H9 (cell line): ENCODE measurements around the gene YES1. TPM values are rescaled to one million over a fixed set of nuclear protein-coding genes. Genes with fewer than 3 reads are reported as not detected.
A peak's percentile ranks its signal among the peaks of the same experiment; 100 is the strongest.

Experiments used
- DNase-seq: peaks from one replicate; pipeline ENCODE4 v3.0.0-alpha.2; 2017
- H2AFZ ChIP-seq: one replicate; pipeline ENCODE4 v1.6.1; 2013; ENCODE audit warnings: mild to moderate bottlenecking, low read length, control low read depth, moderate library complexity
- H2AK5ac ChIP-seq: 2 replicates; pipeline ENCODE4 v1.6.1; 2013; ENCODE audit warnings: low read length, control low read depth, mixed read lengths; ENCODE audit not compliant: insufficient read length
- H2BK120ac ChIP-seq: one replicate; pipeline ENCODE4 v1.6.1; 2013; ENCODE audit warnings: low read depth, mild to moderate bottlenecking, low read length, control low read depth, inconsistent platforms; ENCODE audit not compliant: poor library complexity, severe bottlenecking
- H2BK12ac ChIP-seq: 2 replicates; pipeline ENCODE4 v1.6.1; 2013; ENCODE audit warnings: low read length, control low read depth, mixed read lengths, low read depth; ENCODE audit not compliant: insufficient read length
- H2BK15ac ChIP-seq: 2 replicates; pipeline ENCODE4 v1.6.1; 2013; ENCODE audit warnings: low read depth, low read length, control low read depth
- H2BK20ac ChIP-seq: one replicate; pipeline ENCODE4 v1.6.1; 2013; ENCODE audit warnings: low read depth, mild to moderate bottlenecking, low read length, control low read depth, inconsistent platforms; ENCODE audit not compliant: poor library complexity, severe bottlenecking
- H2BK5ac ChIP-seq: 2 replicates; pipeline ENCODE4 v1.6.1; 2013; ENCODE audit warnings: low read length, control low read depth, mixed read lengths; ENCODE audit not compliant: insufficient read length
- H3K14ac ChIP-seq: 2 replicates; pipeline ENCODE4 v1.6.1; 2013; ENCODE audit warnings: low read length, control low read depth; ENCODE audit not compliant: insufficient read depth
- H3K18ac ChIP-seq: 2 replicates; pipeline ENCODE4 v1.6.1; 2013; ENCODE audit warnings: low read depth, mild to moderate bottlenecking, mixed read lengths, low read length, control low read depth; ENCODE audit not compliant: insufficient read length
- H3K23ac ChIP-seq: 2 replicates; pipeline ENCODE4 v1.6.1; 2013; ENCODE audit warnings: low read length, control low read depth, mixed read lengths, low read depth; ENCODE audit not compliant: insufficient read length
- H3K23me2 ChIP-seq: 2 replicates; pipeline ENCODE4 v1.6.1; 2013; ENCODE audit warnings: low read depth, mild to moderate bottlenecking, mixed read lengths, low read length, control low read depth; ENCODE audit not compliant: insufficient read length, poor library complexity, severe bottlenecking
- H3K27ac ChIP-seq: 2 replicates; pipeline ENCODE4 v1.5.1; 2013; ENCODE audit warnings: low read length, control low read depth, mixed read lengths, low read depth; ENCODE audit not compliant: insufficient read length
- H3K27me3 ChIP-seq: 2 replicates; pipeline ENCODE4 v1.6.1; 2013; ENCODE audit warnings: low read length, control low read depth, inconsistent platforms; ENCODE audit not compliant: insufficient read depth
- H3K4ac ChIP-seq: 2 replicates; pipeline ENCODE4 v1.6.1; 2013; ENCODE audit warnings: low read depth, mild to moderate bottlenecking, control low read depth, inconsistent platforms, low read length, moderate library complexity
- H3K4me1 ChIP-seq: 2 replicates; pipeline ENCODE4 v1.6.1; 2013; ENCODE audit warnings: low read length, control low read depth, inconsistent platforms; ENCODE audit not compliant: insufficient read depth
- H3K4me2 ChIP-seq: 2 replicates; pipeline ENCODE4 v1.6.1; 2013; ENCODE audit warnings: low read length, control low read depth, mixed read lengths; ENCODE audit not compliant: insufficient read length, insufficient read depth
- H3K56ac ChIP-seq: 2 replicates; pipeline ENCODE4 v1.6.1; 2013; ENCODE audit warnings: low read depth, mild to moderate bottlenecking, mixed read lengths, low read length, control low read depth; ENCODE audit not compliant: insufficient read length
- H3K79me1 ChIP-seq: 2 replicates; pipeline ENCODE4 v1.6.1; 2013; ENCODE audit warnings: low read depth, mild to moderate bottlenecking, moderate library complexity, low read length, control low read depth, inconsistent platforms; ENCODE audit not compliant: insufficient read depth, poor library complexity, severe bottlenecking
- H3K79me2 ChIP-seq: 2 replicates; pipeline ENCODE4 v1.6.1; 2013; ENCODE audit warnings: low read length, control low read depth, inconsistent platforms; ENCODE audit not compliant: insufficient read depth
- H3K9ac ChIP-seq: 2 replicates; pipeline ENCODE4 v1.6.1; 2013; ENCODE audit warnings: low read length, control low read depth, mixed read lengths; ENCODE audit not compliant: insufficient read length; ENCODE audit errors: extremely low read depth
- H3K9me3 ChIP-seq: one replicate; pipeline ENCODE4 v1.6.1; 2013; ENCODE audit warnings: low read depth, low read length, inconsistent platforms; ENCODE audit not compliant: control insufficient read depth
- H3T11ph ChIP-seq: one replicate; pipeline ENCODE4 v1.6.1; 2013; ENCODE audit warnings: mild to moderate bottlenecking, low read length, control low read depth, inconsistent platforms
- H4K20me1 ChIP-seq: one replicate; pipeline ENCODE4 v1.6.1; 2013; ENCODE audit not compliant: control insufficient read depth, insufficient read length, insufficient read depth
- H4K5ac ChIP-seq: 2 replicates; pipeline ENCODE4 v1.6.1; 2013; ENCODE audit warnings: low read depth, mild to moderate bottlenecking, mixed read lengths, low read length, control low read depth; ENCODE audit not compliant: insufficient read length
- H4K8ac ChIP-seq: replicated peaks from 2 replicates; pipeline ENCODE4 v1.6.1; 2013; ENCODE audit warnings: low read length, control low read depth, mixed read lengths, low read depth; ENCODE audit not compliant: insufficient read length
- H4K91ac ChIP-seq: 2 replicates; pipeline ENCODE4 v1.6.1; 2013; ENCODE audit warnings: low read depth, mild to moderate bottlenecking, moderate library complexity, mixed read lengths, low read length, control low read depth; ENCODE audit not compliant: insufficient read length
- H3K27ac Mint-ChIP-seq, 3 experiments: 2 replicates in 2 of 3; 3 replicates in 1 of 3; pipeline ENCODE4 v1.8.0; 2020 to 2021; ENCODE audit warnings: mixed read lengths in 3 of 3, mild to moderate bottlenecking in 1 of 3, moderate library complexity in 1 of 3
- H3K27me3 Mint-ChIP-seq: 2 replicates; pipeline ENCODE4 v1.8.0; 2021; ENCODE audit warnings: low read depth, mild to moderate bottlenecking, moderate library complexity, mixed read lengths
- H3K36me3 Mint-ChIP-seq, 3 experiments: 2 replicates in 2 of 3; 3 replicates in 1 of 3; pipeline ENCODE4 v1.8.0; 2020 to 2021; ENCODE audit warnings: low read depth in 3 of 3, mixed read lengths in 3 of 3; ENCODE audit not compliant: insufficient read depth in 1 of 3
- H3K4me1 Mint-ChIP-seq, 2 experiments: 2 replicates each; pipeline ENCODE4 v1.8.0; 2020; ENCODE audit warnings: mixed read lengths in 2 of 2
- H3K4me3 Mint-ChIP-seq, 2 experiments: 2 replicates in 1 of 2; 3 replicates in 1 of 2; pipeline ENCODE4 v1.8.0; 2020 to 2021; ENCODE audit warnings: mild to moderate bottlenecking in 2 of 2, mixed read lengths in 2 of 2, moderate library complexity in 1 of 2
- H3K9me3 Mint-ChIP-seq, 2 experiments: 2 replicates in 1 of 2; 3 replicates in 1 of 2; pipeline ENCODE4 v1.8.0; 2020; ENCODE audit warnings: mild to moderate bottlenecking in 2 of 2, mixed read lengths in 2 of 2, moderate library complexity in 1 of 2
- WGBS: extraction: QIAGEN DNeasy Blood & Tissue Kit; methylation state at CpG from one replicate; pipeline ENCODE4 v1.1.7; 2013; ENCODE audit warnings: missing lambda C conversion rate, low lambda C conversion rate, mixed read lengths; ENCODE audit not compliant: insufficient read length; ENCODE audit errors: extremely low coverage; 5-methylcytosine and 5-hydroxymethylcytosine counted together
- total RNA-seq: library from RNA; stranded (reverse); gene quantifications from 2 replicates; pipeline ENCODE4 v1.2.1, GENCODE V29; 2021
- TF ChIP-seq, protein P1 (sequence below): fragments of 200-600 bp; sonication (generic); conservative IDR thresholded peaks from 3 replicates; pipeline ENCODE4 v1.8.0; 2021; ENCODE audit warnings: antibody characterized with exemption, mild to moderate bottlenecking

YES1 gene
- total RNA-seq, 1 experiment from 2014 or later = 86.9 TPM

DNA sequence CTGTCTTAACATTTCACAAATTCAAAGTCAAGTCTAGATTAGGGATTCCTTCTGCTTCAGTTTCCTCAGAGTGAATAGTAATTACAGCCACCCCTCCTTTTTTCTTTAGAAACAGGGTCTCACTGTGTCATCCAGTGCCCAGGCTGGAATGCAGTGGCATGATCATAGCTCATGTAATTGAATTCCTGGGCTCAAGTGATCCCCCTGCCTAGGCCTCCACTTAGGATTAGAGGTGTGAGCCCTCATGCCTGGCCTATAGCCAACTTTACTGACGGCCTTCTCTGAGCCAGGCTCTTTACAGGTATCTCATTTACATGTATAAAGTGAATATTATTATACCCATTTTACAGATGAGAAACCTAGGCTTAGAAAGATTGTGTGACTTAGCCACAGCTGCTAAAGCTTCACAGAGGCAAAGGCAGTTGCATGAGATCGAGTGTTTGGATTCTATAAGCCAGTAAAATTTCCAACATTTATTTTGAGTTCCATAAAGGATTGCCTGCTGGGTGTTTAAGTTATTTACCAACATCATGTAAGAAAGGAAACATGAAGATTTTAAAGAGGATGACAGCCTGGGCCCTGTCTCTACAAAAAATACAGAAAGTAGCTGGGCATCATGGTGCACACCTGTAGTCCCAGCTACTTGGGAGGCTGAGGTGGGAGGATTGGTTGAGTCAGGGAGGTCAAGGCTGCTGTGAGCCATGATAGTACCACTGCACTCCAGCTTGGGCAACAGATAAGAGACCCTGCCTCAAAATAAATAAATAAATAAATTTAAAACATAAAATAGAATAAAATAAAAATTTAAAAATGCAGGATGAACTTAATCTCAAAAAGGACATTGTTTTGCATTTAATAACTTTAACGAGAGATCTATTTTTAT is 101.4 kb downstream of the YES1 start:
- Mint-ChIP-seq H3K27ac (no peak overlapping the region), H3K4me3 (peak overlapping the region; percentile 77 to 80), H3K27me3 (peaks cover 5% of the 10 kb centered on the region), H3K4me1 (peaks cover 6 to 7% of the 10 kb centered on the region in 2 experiments), H3K9me3 (peaks cover 3 to 7% of the 10 kb centered on the region in 2 experiments; a peak in 3 of 5 replicates), H3K36me3 (peaks cover 4 to 35% (median 18%) of the 10 kb centered on the region in 3 experiments; a peak in 5 of 7 replicates)
- Histone ChIP-seq H2AK5ac (no peak overlapping the region), H2BK5ac (no peak overlapping the region), H3K27me3 (no peaks in the 10 kb centered on the region), H2BK20ac (no peak overlapping the region), H3K56ac (no peak overlapping the region), H2BK12ac (no peak overlapping the region), H3K79me2 (no peaks in the 10 kb centered on the region), H3K4me2 (peak overlapping the region; percentile 81), H4K20me1 (no peaks in the 10 kb centered on the region), H4K91ac (no peak overlapping the region), H3K18ac (no peak overlapping the region), H3K23ac (no peak overlapping the region), H4K5ac (no peak overlapping the region), H3K14ac (no peak overlapping the region), H3K79me1 (peaks cover 3% of the 10 kb centered on the region), H4K8ac (no peak overlapping the region), H3K9me3 (no peaks in the 10 kb centered on the region), H3K4ac (no peak overlapping the region), H3K23me2 (peaks cover 8% of the 10 kb centered on the region), H3T11ph (no peak overlapping the region), H3K9ac (no peak overlapping the region), H3K4me1 (0 out of 2 replicates have a peak, but pooled peaks cover 2% of the 10 kb centered on the region), H2AFZ (no peak overlapping the region), H2BK120ac (no peak overlapping the region), H2BK15ac (no peak overlapping the region), H3K27ac (no peak overlapping the region)
- no CpG with 5 or more reads among the region's 3 CpGs for WGBS
- TF ChIP-seq, protein P1, sequence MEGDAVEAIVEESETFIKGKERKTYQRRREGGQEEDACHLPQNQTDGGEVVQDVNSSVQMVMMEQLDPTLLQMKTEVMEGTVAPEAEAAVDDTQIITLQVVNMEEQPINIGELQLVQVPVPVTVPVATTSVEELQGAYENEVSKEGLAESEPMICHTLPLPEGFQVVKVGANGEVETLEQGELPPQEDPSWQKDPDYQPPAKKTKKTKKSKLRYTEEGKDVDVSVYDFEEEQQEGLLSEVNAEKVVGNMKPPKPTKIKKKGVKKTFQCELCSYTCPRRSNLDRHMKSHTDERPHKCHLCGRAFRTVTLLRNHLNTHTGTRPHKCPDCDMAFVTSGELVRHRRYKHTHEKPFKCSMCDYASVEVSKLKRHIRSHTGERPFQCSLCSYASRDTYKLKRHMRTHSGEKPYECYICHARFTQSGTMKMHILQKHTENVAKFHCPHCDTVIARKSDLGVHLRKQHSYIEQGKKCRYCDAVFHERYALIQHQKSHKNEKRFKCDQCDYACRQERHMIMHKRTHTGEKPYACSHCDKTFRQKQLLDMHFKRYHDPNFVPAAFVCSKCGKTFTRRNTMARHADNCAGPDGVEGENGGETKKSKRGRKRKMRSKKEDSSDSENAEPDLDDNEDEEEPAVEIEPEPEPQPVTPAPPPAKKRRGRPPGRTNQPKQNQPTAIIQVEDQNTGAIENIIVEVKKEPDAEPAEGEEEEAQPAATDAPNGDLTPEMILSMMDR = no peak
- DNase-seq = no peak
